ENCODE measurements around the gene ANXA6. TPM values are rescaled to one million over a fixed set of nuclear protein-coding genes. Genes with fewer than 3 reads are reported as not detected.

The ANXA6 gene
- total RNA-seq, 1 experiment from 2014 or later, result 98.2 TPM

- in situ Hi-C loops (cut with HindIII; ENCODE audit: low pct_unique_long_range_greater_than_20kb, low sequenced_read_pairs), result no loop called here
- DNase-seq (ENCODE audit: low read depth), result peak; percentile 29
Measured at GRCh38 chr5:151095341-151096000, 62.1 kb downstream of the ANXA6 start.

GRCh38 chr5:151094852-151095245, 62.7 kb downstream of the ANXA6 start:
- in situ Hi-C loops (cut with HindIII; ENCODE audit: low pct_unique_long_range_greater_than_20kb, low sequenced_read_pairs), result no loop called here
- DNase-seq (ENCODE audit: low read depth), result no peak

GRCh38 chr5:151094030-151094851, 63.3 kb downstream of the ANXA6 start:
- in situ Hi-C loops (cut with HindIII; ENCODE audit: low pct_unique_long_range_greater_than_20kb, low sequenced_read_pairs), result no loop called here
- peak; percentile 42 for DNase-seq (ENCODE audit: low read depth)

DNA sequence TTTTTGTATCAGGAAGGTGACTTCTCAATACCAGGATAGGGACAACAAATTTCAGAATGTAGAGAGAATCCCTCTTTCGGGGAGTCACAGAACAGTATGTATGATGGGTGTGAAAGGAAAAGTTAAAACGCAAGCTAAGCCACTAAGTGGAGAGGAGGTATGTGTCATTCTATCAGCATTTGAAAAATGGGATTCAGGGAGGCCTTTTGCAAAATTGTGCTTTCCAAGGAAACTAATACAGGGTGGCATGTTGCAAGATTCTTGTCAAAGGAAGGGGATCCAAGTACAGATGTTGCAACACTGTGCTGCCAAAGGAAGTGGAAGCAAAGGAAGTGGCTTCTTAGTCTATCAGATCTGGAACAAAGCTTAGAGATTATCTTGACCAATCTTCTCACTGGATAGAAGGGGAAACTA, 64.1 kb downstream of the ANXA6 start:
- peak; percentile 36 for DNase-seq (ENCODE audit: low read depth)
- in situ Hi-C loops (cut with HindIII; ENCODE audit: low pct_unique_long_range_greater_than_20kb, low sequenced_read_pairs), result no loop called here

- DNase-seq (ENCODE audit: low read depth), result peak; percentile 25
- in situ Hi-C loops (cut with HindIII; ENCODE audit: low pct_unique_long_range_greater_than_20kb, low sequenced_read_pairs), result no loop called here
Measured at GRCh38 chr5:151092762-151093161, 64.8 kb downstream of the ANXA6 start.

- in situ Hi-C loops (cut with HindIII; ENCODE audit: low pct_unique_long_range_greater_than_20kb, low sequenced_read_pairs), result no loop called here
- no peak for DNase-seq (ENCODE audit: low read depth)
Measured at GRCh38 chr5:151089726-151090125, 67.9 kb downstream of the ANXA6 start.

- in situ Hi-C loops (cut with HindIII; ENCODE audit: low pct_unique_long_range_greater_than_20kb, low sequenced_read_pairs), result no loop called here
- DNase-seq (ENCODE audit: low read depth), result no peak
Measured at GRCh38 chr5:151088986-151089385, 68.6 kb downstream of the ANXA6 start.

DNA sequence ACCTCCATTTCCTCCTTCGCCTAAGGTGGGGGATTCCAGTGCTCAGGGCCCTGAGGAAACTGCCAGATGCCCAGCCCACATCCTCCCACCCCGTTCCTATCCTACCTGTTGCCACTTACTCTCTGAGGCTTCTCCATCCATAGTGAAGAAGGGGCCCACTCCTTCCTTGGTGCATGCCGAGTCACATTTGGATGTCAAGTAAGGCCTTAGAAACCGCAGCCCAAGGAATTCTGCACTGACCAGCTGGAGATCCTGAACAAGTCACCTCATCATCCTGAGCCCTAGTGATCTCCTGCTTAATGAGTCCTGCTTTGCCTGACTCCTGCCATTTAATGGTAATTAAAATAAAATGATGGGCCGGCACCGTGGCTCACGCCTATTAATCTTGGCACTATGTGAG, 70.1 kb downstream of the ANXA6 start:
- DNase-seq (ENCODE audit: low read depth), result no peak

GRCh38 chr5:151086905-151087360, 70.6 kb downstream of the ANXA6 start:
- no peak for DNase-seq (ENCODE audit: low read depth)
- in situ Hi-C loops (cut with HindIII; ENCODE audit: low pct_unique_long_range_greater_than_20kb, low sequenced_read_pairs), result no loop called here

More for the DNA sequence above, 70.1 kb downstream of the ANXA6 start:
- in situ Hi-C loops (cut with HindIII; ENCODE audit: low pct_unique_long_range_greater_than_20kb, low sequenced_read_pairs), result no loop called here

- in situ Hi-C loops (cut with HindIII; ENCODE audit: low pct_unique_long_range_greater_than_20kb, low sequenced_read_pairs), result no loop called here
- DNase-seq (ENCODE audit: low read depth), result no peak
Measured at GRCh38 chr5:151086192-151086869, 71.2 kb downstream of the ANXA6 start.

DNA sequence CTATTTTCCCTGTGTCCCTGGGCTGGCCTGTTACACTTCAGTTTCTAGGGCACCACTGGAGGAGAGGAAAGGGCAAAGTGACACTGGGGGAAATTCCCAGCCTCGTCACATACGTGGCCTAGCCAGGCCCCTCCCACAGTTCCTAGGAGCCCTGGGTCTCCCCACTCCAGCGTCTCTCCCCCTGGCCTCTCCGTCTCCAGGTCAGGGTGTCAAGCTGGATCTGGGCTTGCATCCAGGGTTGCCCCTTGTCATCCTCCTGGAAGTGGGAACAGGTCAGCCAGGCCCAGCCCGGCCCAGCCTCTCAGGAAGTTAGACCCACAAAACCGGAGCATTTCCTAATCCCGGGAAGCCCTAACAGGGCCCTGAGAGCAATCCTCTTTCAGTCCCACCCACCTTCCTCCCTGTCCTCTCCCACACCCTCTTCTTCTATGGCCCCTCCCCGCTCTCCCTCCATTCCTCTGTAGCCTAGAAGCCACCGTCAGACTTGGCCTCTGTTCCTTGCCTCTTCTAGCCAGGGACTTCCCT, 72.0 kb downstream of the ANXA6 start:
- peak; percentile 85 for DNase-seq (ENCODE audit: low read depth)
- in situ Hi-C loops (cut with HindIII; ENCODE audit: low pct_unique_long_range_greater_than_20kb, low sequenced_read_pairs), result no loop called here

GRCh38 chr5:151084363-151084762, 73.2 kb downstream of the ANXA6 start:
- DNase-seq (ENCODE audit: low read depth), result no peak

GRCh38 chr5:151083081-151083676, 74.4 kb downstream of the ANXA6 start:
- DNase-seq (ENCODE audit: low read depth), result peak; percentile 82
- in situ Hi-C loops (cut with HindIII; ENCODE audit: low pct_unique_long_range_greater_than_20kb, low sequenced_read_pairs), result no loop called here

More at GRCh38 chr5:151084363-151084762, 73.2 kb downstream of the ANXA6 start:
- in situ Hi-C loops (cut with HindIII; ENCODE audit: low pct_unique_long_range_greater_than_20kb, low sequenced_read_pairs), result no loop called here

DNA sequence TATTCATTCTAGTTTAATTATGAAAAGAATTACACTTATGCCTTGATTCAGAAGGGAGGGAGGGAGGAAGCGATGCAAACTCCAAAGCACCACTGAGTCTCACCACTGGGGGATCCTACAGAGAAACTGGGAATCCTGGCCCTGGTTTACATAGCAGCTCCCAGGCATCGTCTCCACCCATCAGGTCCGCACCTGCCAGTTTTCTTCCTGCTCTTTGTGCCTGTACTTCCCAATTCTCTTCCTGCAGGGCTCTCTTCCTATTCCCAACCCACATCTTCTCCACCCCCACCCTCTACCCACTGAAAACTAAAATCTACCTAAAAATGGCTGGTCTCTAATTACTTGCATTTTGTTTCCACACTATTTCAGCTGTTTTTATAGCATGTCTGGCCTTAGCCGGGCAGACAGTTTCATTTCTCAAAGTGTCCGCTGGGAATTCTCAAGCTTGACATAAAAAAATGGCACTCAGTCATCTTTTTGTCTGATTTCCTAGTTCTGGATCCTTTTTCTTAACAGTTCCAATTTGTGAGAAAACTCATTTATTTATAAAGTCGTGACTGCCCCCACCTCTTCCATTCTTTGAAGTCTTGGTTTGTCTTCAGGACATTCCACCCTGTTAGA, 75.2 kb downstream of the ANXA6 start:
- in situ Hi-C loops (cut with HindIII; ENCODE audit: low pct_unique_long_range_greater_than_20kb, low sequenced_read_pairs), result no loop called here
- peak; percentile 68 for DNase-seq (ENCODE audit: low read depth)

DNA sequence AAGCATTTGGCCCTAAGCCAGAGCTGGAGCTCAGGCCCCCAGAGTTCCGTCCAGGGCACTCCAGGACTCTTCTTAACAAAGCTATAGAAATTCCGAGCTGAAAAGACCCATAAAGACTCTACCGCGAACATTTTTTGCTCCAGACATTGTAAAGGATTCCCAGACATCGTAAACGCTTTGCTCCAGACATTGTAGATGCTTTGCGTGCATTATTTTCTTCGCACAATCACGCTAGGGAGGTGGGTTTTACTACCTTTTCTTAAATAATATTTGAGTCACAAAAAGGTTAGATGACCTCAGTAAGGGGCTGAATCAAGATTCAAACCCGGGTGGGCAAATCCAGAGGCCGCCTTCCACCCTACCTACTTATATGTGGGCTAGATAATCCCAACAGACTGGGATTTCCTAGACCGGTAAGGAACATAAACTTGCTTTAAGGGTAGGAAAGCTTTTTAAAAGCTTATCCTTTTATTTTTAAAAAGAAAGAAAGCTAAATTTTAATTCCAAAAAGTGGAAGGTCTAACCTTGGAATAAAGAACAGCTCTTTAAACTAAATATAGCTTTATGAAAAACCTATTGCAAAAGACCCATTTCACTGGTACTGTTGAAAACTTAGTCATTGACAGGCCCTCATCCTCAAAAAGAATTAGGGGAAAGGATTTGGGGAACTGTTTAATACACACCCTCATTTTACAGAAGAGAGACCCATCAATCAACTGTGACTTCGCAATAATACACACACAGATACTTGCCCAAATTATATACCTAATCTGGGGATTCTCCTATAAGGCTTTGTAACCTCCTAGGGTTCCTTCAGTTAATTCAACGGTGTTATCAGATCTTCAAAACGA, 75.9 kb downstream of the ANXA6 start:
- in situ Hi-C loops (cut with HindIII; ENCODE audit: low pct_unique_long_range_greater_than_20kb, low sequenced_read_pairs), result no loop called here
- no peak for DNase-seq (ENCODE audit: low read depth)

- peak; percentile 92 for DNase-seq (ENCODE audit: low read depth)
- in situ Hi-C loops (cut with HindIII; ENCODE audit: low pct_unique_long_range_greater_than_20kb, low sequenced_read_pairs), result no loop called here
Measured at GRCh38 chr5:151080613-151081430, 76.8 kb downstream of the ANXA6 start, which contains the start of gene TNIP1. Gene TNIP1 (minus strand): TSS chr5:151081034. CDS start chr5:151065095, 15,939 bp downstream.
